Ishikawa (cell line): ENCODE results near the gene METTL27.
A peak's percentile ranks its signal among the peaks of the same experiment; 100 is the strongest.

Source experiments
- CEBPB ChIP-seq: IDR thresholded peaks from 2 replicates; pipeline ENCODE4 v1.6.1; 2012
- CREB1 ChIP-seq: IDR thresholded peaks from 2 replicates; pipeline ENCODE4 v1.6.1; 2012; ENCODE audit warnings: low read depth
- EGR1 ChIP-seq: IDR thresholded peaks from 2 replicates; pipeline ENCODE4 v1.6.1; 2012
- EP300 ChIP-seq: IDR thresholded peaks from 2 replicates; pipeline ENCODE4 v1.6.1; 2012; ENCODE audit warnings: borderline replicate concordance
- FOXM1 ChIP-seq: IDR thresholded peaks from 2 replicates; pipeline ENCODE4 v1.6.1; 2012; ENCODE audit warnings: low read depth, borderline replicate concordance
- MAX ChIP-seq: IDR thresholded peaks from 2 replicates; pipeline ENCODE4 v1.6.1; 2012
- NFIC ChIP-seq: IDR thresholded peaks from 2 replicates; pipeline ENCODE4 v1.6.1; 2012
- RAD21 ChIP-seq: IDR thresholded peaks from 2 replicates; pipeline ENCODE4 v1.6.1; 2012; ENCODE audit warnings: low read depth
- REST ChIP-seq: IDR thresholded peaks from 2 replicates; pipeline ENCODE4 v1.6.1; 2012; ENCODE audit warnings: low read depth, mild to moderate bottlenecking
- TAF1 ChIP-seq: IDR thresholded peaks from 2 replicates; pipeline ENCODE4 v1.6.1; 2012; ENCODE audit warnings: low read depth, mild to moderate bottlenecking
- TCF12 ChIP-seq: IDR thresholded peaks from 2 replicates; pipeline ENCODE4 v1.6.1; 2012; ENCODE audit warnings: low read depth
- TEAD4 ChIP-seq: IDR thresholded peaks from 2 replicates; pipeline ENCODE4 v1.6.1; 2012
- USF1 ChIP-seq: IDR thresholded peaks from 2 replicates; pipeline ENCODE4 v1.6.1; 2012
- YY1 ChIP-seq: IDR thresholded peaks from 2 replicates; pipeline ENCODE4 v1.6.1; 2012; ENCODE audit warnings: low read depth
- ZBTB7A ChIP-seq: IDR thresholded peaks from 2 replicates; pipeline ENCODE4 v1.6.1; 2012; ENCODE audit warnings: low read depth

METTL27 gene

GRCh38 chr7:73820013-73820412 is 22.3 kb downstream of the METTL27 start:
- TF ChIP-seq FOXM1: no peak
- no peak for TF ChIP-seq USF1
- TF ChIP-seq TCF12: no peak
- no peak for TF ChIP-seq YY1
- TF ChIP-seq EP300: no peak
- no peak for TF ChIP-seq NFIC
- TF ChIP-seq CREB1: no peak
- no peak for TF ChIP-seq CEBPB

GRCh38 chr7:73817121-73817520 is 25.2 kb downstream of the METTL27 start:
- TF ChIP-seq FOXM1: no peak

GRCh38 chr7:73815436-73815835 is 26.9 kb downstream of the METTL27 start:
- TF ChIP-seq YY1 (no peak), ZBTB7A (no peak), CEBPB (no peak), MAX (no peak), TAF1 (no peak), TEAD4 (no peak), REST (no peak), FOXM1 (no peak), RAD21 (no peak), CREB1 (no peak), USF1 (no peak), EP300 (no peak), EGR1 (no peak), TCF12 (no peak), NFIC (no peak)

- TF ChIP-seq CEBPB (no peak), NFIC (no peak), TEAD4 (no peak), TAF1 (no peak), EGR1 (no peak), CREB1 (no peak), ZBTB7A (no peak), YY1 (no peak), REST (no peak), TCF12 (no peak), USF1 (no peak), MAX (no peak), EP300 (no peak), FOXM1 (no peak), RAD21 (no peak)
These were observed 29.3 kb downstream of the METTL27 start for GRCh38 chr7:73812996-73813395.

GRCh38 chr7:73811760-73812168 is 30.6 kb downstream of the METTL27 start:
- TF ChIP-seq FOXM1: peak; percentile 87
- no peak for TF ChIP-seq CREB1
- TF ChIP-seq USF1: no peak
- no peak for TF ChIP-seq CEBPB
- TF ChIP-seq MAX: peak; percentile 44
- peak; percentile 74 for TF ChIP-seq REST
- TF ChIP-seq NFIC: no peak
- peak; percentile 95 for TF ChIP-seq RAD21
